GM06990 (cell line): ENCODE data around the gene UGT1A6.

ENCODE experiments used
- DNase-seq: peaks from one replicate; pipeline ENCODE4 v3.0.0-alpha.2; 2011; ENCODE audit not compliant: insufficient read length; ENCODE audit errors: extremely low read depth
- H3K27me3 ChIP-seq: replicated peaks from 2 replicates; pipeline ENCODE4 v1.6.0; 2011; ENCODE audit warnings: low read length; ENCODE audit not compliant: control insufficient read depth, insufficient read depth
- H3K36me3 ChIP-seq: 2 replicates; pipeline ENCODE4 v1.5.1; 2011; ENCODE audit warnings: low read length; ENCODE audit not compliant: control insufficient read depth, insufficient read depth
- H3K4me3 ChIP-seq: replicated peaks from 2 replicates; pipeline ENCODE4 v1.5.1; 2011; ENCODE audit warnings: low read depth, mild to moderate bottlenecking, control low read depth, low read length
- CTCF ChIP-seq: IDR thresholded peaks from 2 replicates; pipeline ENCODE4 v1.5.1; 2011; ENCODE audit warnings: low read length, control low read depth, mild to moderate bottlenecking, inconsistent platforms; ENCODE audit not compliant: insufficient read depth, poor library complexity, severe bottlenecking

Gene UGT1A6

DNA sequence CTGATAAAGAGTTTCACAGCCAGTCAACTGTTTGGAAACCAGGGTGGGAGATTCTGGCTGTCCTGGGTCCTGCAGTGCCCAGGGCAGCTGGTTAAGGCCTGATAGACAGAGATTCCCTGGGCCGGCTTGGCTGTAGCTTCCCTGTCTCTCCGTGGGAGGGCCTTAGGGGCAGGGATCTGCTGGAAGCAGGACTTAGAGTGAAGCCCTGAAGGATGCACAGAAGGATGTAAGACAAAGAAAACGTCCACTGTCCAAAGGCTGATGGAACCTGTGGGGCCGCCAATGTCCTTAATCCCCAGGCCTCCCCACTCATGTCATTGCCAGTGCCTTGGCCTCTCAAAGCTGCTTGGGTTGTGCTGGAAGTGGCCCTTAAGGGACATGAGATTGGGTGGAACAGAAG, 118.4 kb downstream of the UGT1A6 start:
- Histone ChIP-seq H3K4me3 (no peak overlapping the region), H3K36me3 (no peaks in the 10 kb centered on the region), H3K27me3 (no peaks in the 10 kb centered on the region; the same call in none of the 2 replicates)
- TF ChIP-seq CTCF: no peak
- DNase-seq: no peak

DNA sequence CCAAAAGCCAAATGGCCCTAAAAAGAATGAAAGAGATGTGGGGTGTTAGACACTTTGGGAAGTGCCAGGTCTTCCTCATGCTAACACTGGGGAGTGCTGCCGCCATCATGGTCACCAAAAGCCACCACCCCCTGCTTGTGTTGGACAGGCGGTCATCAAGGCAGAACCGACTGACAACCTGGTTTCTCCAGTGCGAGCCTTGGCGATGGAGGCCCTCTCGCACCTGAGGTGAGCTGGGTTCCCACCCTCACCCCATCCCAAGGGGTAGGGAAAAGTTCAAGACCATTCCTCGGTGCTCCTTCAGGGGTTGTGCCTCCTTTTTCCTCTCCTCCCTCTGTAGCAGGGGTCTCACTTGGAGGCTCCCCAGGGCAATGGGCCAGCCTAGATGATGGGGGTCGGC, 119.0 kb downstream of the UGT1A6 start:
- Histone ChIP-seq H3K4me3 (no peak overlapping the region), H3K27me3 (no peaks in the 10 kb centered on the region; the same call in none of the 2 replicates), H3K36me3 (no peaks in the 10 kb centered on the region)
- no peak for TF ChIP-seq CTCF
- DNase-seq: no peak

GRCh38 chr2:233813236-233814055, 120.8 kb downstream of the UGT1A6 start:
- no peak for DNase-seq
- Histone ChIP-seq H3K4me3 (no peak overlapping the region), H3K36me3 (no peaks in the 10 kb centered on the region), H3K27me3 (no peaks in the 10 kb centered on the region; the same call in 1 of the 2 replicates)
- TF ChIP-seq CTCF: no peak

- no peak for TF ChIP-seq CTCF
- Histone ChIP-seq H3K4me3 (no peak overlapping the region), H3K36me3 (no peaks in the 10 kb centered on the region), H3K27me3 (no peaks in the 10 kb centered on the region)
- no peak for DNase-seq
These were observed 121.6 kb downstream of the UGT1A6 start for GRCh38 chr2:233814056-233814835.

- Histone ChIP-seq H3K4me3 (no peak overlapping the region), H3K27me3 (0 out of 2 replicates have a peak, but pooled peaks cover 2% of the 10 kb centered on the region), H3K36me3 (no peaks in the 10 kb centered on the region)
- no peak for DNase-seq
- TF ChIP-seq CTCF: no peak
These were observed 123.2 kb downstream of the UGT1A6 start for GRCh38 chr2:233815861-233816260.
